ENCODE results near the gene ZBBX. TPM values are rescaled to one million over a fixed set of nuclear protein-coding genes. Genes with fewer than 3 reads are reported as not detected.

Gene ZBBX
- total and polyA plus RNA-seq, 10 of the 15 experiments (the other 5 are each of a cell fraction or from before 2014, with no cell fraction given), result 0.01 to 0.34 (median 0.17) TPM; not detected in 6

- RAD21 ChIA-PET (ENCODE audit: unreplicated experiment), result no interaction called here
- H4K20me1 ChIP-seq (ENCODE audit: control insufficient read depth, insufficient read depth), result no peaks in the 10 kb centered on the region
- no peak for FAIRE-seq
- no peak overlapping the region for H3K27ac ChIP-seq (ENCODE audit: control insufficient read depth, insufficient read depth)
- DNase-seq (ENCODE audit: low read depth, low spot score), result no peak
- no peaks in the 10 kb centered on the region for H3K36me3 ChIP-seq (ENCODE audit: control insufficient read depth in 2 of 2, insufficient read depth in 2 of 2, low read length in 1 of 2)
- no peaks in the 10 kb centered on the region for H3K27me3 ChIP-seq (replicated peaks in 1 of 2; ENCODE audit: control insufficient read depth in 2 of 2, insufficient read depth in 2 of 2, low read length in 1 of 2)
- no TSS peak for BruUV-seq (replicated peaks)
- no peaks in the 10 kb centered on the region for H3K4me1 ChIP-seq (ENCODE audit: control insufficient read depth, insufficient read depth, low read length)
- WGBS (ENCODE audit: insufficient coverage, insufficient replicate concordance, low lambda C conversion rate, missing lambda C conversion rate), result 0% methylated on average over 2 of the region's 2 CpGs
- H3K4me3 ChIP-seq, result no peak overlapping the region
- H2AFZ ChIP-seq (ENCODE audit: control insufficient read depth, low read depth, low read length), result no peak overlapping the region
- H3K79me2 ChIP-seq (ENCODE audit: control insufficient read depth, insufficient read depth, low read length), result no peaks in the 10 kb centered on the region
- SMC1A ChIA-PET (ENCODE audit: uncharacterized antibody, unreplicated experiment), result no interaction called here
- H3K9ac ChIP-seq (ENCODE audit: control insufficient read depth, insufficient read depth, low read length), result no peak overlapping the region
- in situ Hi-C loops (cut with MboI) (no loop called here), intact Hi-C loops (cut with micrococcal nuclease; ENCODE audit: unreplicated experiment) (no loop called here)
- POLR2A ChIA-PET, result no interaction called here
- no peak overlapping the region for H3K4me2 ChIP-seq (ENCODE audit: control insufficient read depth, insufficient read depth)
- ATAC-seq, result no peak
- CTCF ChIA-PET, result no interaction called here
- H3K9me3 ChIP-seq (replicated peaks; ENCODE audit: control insufficient read depth, insufficient read depth, low read length), result no peaks in the 10 kb centered on the region
- TF ChIP-seq NR2F1 (conservative IDR thresholded peaks at IDR 0.05) (no peak), CREB1 (IDR thresholded peaks at IDR 0.05; ENCODE audit: low read depth) (no peak), USF1 (IDR thresholded peaks at IDR 0.05; ENCODE audit: borderline replicate concordance, extremely low read length, insufficient read depth, low read depth, low read length) (no peak), SREBF1 (IDR thresholded peaks at IDR 0.05; ENCODE audit: low read length) (no peak)
Measured at GRCh38 chr3:167302678-167303077, 77.4 kb downstream of the ZBBX start.

- ChIA-PET RAD21 (ENCODE audit: unreplicated experiment) (no interaction called here), POLR2A (interaction anchor here (0.6 kb wide), 1 partner anchor 55 kb away, joined by 5 read pairs; no protein-coding TSS in a partner anchor), SMC1A (ENCODE audit: uncharacterized antibody, unreplicated experiment) (no interaction called here), CTCF (no interaction called here)
- Histone ChIP-seq H3K9me3 (replicated peaks; ENCODE audit: control insufficient read depth, insufficient read depth, low read length) (no peaks in the 10 kb centered on the region), H3K79me2 (ENCODE audit: control insufficient read depth, insufficient read depth, low read length) (no peaks in the 10 kb centered on the region), H2AFZ (ENCODE audit: control insufficient read depth, low read depth, low read length) (no peak overlapping the region), H3K4me3 (no peak overlapping the region), H3K36me3 (ENCODE audit: control insufficient read depth in 2 of 2, insufficient read depth in 2 of 2, low read length in 1 of 2) (no peaks in the 10 kb centered on the region), H3K27ac (ENCODE audit: control insufficient read depth, insufficient read depth) (no peak overlapping the region), H3K9ac (ENCODE audit: control insufficient read depth, insufficient read depth, low read length) (no peak overlapping the region), H4K20me1 (ENCODE audit: control insufficient read depth, insufficient read depth) (no peaks in the 10 kb centered on the region), H3K27me3 (replicated peaks in 1 of 2; ENCODE audit: control insufficient read depth in 2 of 2, insufficient read depth in 2 of 2, low read length in 1 of 2) (no peaks in the 10 kb centered on the region), H3K4me2 (ENCODE audit: control insufficient read depth, insufficient read depth) (no peak overlapping the region), H3K4me1 (ENCODE audit: control insufficient read depth, insufficient read depth, low read length) (no peaks in the 10 kb centered on the region)
- no peak for FAIRE-seq
- in situ Hi-C loops (cut with MboI) (no loop called here), intact Hi-C loops (cut with micrococcal nuclease; ENCODE audit: unreplicated experiment) (no loop called here)
- no peak for ATAC-seq
- DNase-seq (ENCODE audit: low read depth, low spot score), result no peak
- no TSS peak for BruUV-seq (replicated peaks)
- TF ChIP-seq RELB (IDR thresholded peaks at IDR 0.05; ENCODE audit: low read depth) (no peak), JUND (IDR thresholded peaks at IDR 0.05; ENCODE audit: low read depth, low read length) (no peak), CBX3 (IDR thresholded peaks at IDR 0.05; ENCODE audit: borderline replicate concordance, low read depth) (no peak), IRF3 (IDR thresholded peaks at IDR 0.05) (no peak), FOXK2 (IDR thresholded peaks at IDR 0.05) (no peak), USF2 (IDR thresholded peaks at IDR 0.05; ENCODE audit: borderline replicate concordance, low read depth, low read length) (no peak), YBX1 (IDR thresholded peaks at IDR 0.05) (no peak), SP1 (IDR thresholded peaks at IDR 0.05; ENCODE audit: low read depth, low read length) (no peak), MYC (IDR thresholded peaks at IDR 0.05; ENCODE audit: insufficient read depth, insufficient read length, insufficient replicate concordance, low read length, severe bottlenecking) (no peak), TCF3 (IDR thresholded peaks at IDR 0.05; ENCODE audit: borderline replicate concordance, insufficient read depth, low read depth, low read length) (no peak)
Measured at GRCh38 chr3:167300207-167300606, 79.9 kb downstream of the ZBBX start.
